Hepatocyte (in vitro differentiated cells): ENCODE data around the gene TREH.
"Not testable (repeated sequence)": the region's sequence is repeated elsewhere in the genome, so short reads cannot be mapped to it uniquely, and the experiment has no call there.

Source experiments
- EZH2 ChIP-seq: fragments of 200-600 bp; sonication (generic); IDR thresholded peaks from 2 replicates; pipeline ENCODE4 v1.6.1; 2016; ENCODE audit warnings: antibody characterized with exemption, mild to moderate bottlenecking, borderline replicate concordance
- TF ChIP-seq, protein P1 (sequence below): fragments of 200-600 bp; sonication (generic); IDR thresholded peaks from 2 replicates; pipeline ENCODE4 v1.5.1; 2016; ENCODE audit warnings: antibody characterized with exemption, mild to moderate bottlenecking; ENCODE audit not compliant: poor library complexity

GRCh38 chr11:118611433-118611795 is 68.0 kb downstream of the TREH start:
- TF ChIP-seq, protein P1, sequence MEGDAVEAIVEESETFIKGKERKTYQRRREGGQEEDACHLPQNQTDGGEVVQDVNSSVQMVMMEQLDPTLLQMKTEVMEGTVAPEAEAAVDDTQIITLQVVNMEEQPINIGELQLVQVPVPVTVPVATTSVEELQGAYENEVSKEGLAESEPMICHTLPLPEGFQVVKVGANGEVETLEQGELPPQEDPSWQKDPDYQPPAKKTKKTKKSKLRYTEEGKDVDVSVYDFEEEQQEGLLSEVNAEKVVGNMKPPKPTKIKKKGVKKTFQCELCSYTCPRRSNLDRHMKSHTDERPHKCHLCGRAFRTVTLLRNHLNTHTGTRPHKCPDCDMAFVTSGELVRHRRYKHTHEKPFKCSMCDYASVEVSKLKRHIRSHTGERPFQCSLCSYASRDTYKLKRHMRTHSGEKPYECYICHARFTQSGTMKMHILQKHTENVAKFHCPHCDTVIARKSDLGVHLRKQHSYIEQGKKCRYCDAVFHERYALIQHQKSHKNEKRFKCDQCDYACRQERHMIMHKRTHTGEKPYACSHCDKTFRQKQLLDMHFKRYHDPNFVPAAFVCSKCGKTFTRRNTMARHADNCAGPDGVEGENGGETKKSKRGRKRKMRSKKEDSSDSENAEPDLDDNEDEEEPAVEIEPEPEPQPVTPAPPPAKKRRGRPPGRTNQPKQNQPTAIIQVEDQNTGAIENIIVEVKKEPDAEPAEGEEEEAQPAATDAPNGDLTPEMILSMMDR, result not testable (repeated sequence)
- TF ChIP-seq EZH2, result not testable (repeated sequence)
